HL-60 (cell line): ENCODE measurements around the gene TTC13.

Source experiments
- DNase-seq, 2 experiments: peaks; one replicate each; pipeline ENCODE4 v3.0.0-alpha.2; 2010 to 2020; ENCODE audit warnings: low read depth in 1 of 2, low spot score in 1 of 2
- H3K27ac ChIP-seq: fragments of 250-450 bp; sonication (Bioruptor Pico); replicated peaks from 2 replicates; pipeline ENCODE4 v1.5.1; 2020; ENCODE audit warnings: mild to moderate bottlenecking, moderate library complexity
- H3K27me3 ChIP-seq: fragments of 250-450 bp; sonication (Bioruptor Pico); 2 replicates; pipeline ENCODE4 v1.5.1; 2021; ENCODE audit warnings: mild to moderate bottlenecking, moderate library complexity; ENCODE audit not compliant: insufficient read depth, poor library complexity, severe bottlenecking
- H3K4me3 ChIP-seq: replicated peaks from 2 replicates; pipeline ENCODE4 v1.5.1; 2011; ENCODE audit warnings: mild to moderate bottlenecking, control low read depth, low read length; ENCODE audit not compliant: insufficient read depth
- GABPA ChIP-seq: IDR thresholded peaks from 2 replicates; pipeline ENCODE4 v1.6.1; 2012; ENCODE audit warnings: low read depth
- POLR2AphosphoS5 ChIP-seq: IDR thresholded peaks from 2 replicates; pipeline ENCODE4 v1.6.1; 2012; ENCODE audit warnings: low read depth
- SPI1 ChIP-seq: IDR thresholded peaks from 2 replicates; pipeline ENCODE4 v1.6.1; 2012; ENCODE audit warnings: low read depth, mild to moderate bottlenecking, borderline replicate concordance
- TF ChIP-seq, protein P1 (sequence below): IDR thresholded peaks from one replicate; pipeline ENCODE4 v1.5.1; 2011; ENCODE audit warnings: low read length, control low read depth, inconsistent platforms; ENCODE audit not compliant: insufficient read depth
- TF ChIP-seq, protein P2 (sequence below): IDR thresholded peaks from 2 replicates; pipeline ENCODE4 v1.6.1; 2012; ENCODE audit warnings: low read depth; ENCODE audit not compliant: insufficient replicate concordance

Gene TTC13

DNA sequence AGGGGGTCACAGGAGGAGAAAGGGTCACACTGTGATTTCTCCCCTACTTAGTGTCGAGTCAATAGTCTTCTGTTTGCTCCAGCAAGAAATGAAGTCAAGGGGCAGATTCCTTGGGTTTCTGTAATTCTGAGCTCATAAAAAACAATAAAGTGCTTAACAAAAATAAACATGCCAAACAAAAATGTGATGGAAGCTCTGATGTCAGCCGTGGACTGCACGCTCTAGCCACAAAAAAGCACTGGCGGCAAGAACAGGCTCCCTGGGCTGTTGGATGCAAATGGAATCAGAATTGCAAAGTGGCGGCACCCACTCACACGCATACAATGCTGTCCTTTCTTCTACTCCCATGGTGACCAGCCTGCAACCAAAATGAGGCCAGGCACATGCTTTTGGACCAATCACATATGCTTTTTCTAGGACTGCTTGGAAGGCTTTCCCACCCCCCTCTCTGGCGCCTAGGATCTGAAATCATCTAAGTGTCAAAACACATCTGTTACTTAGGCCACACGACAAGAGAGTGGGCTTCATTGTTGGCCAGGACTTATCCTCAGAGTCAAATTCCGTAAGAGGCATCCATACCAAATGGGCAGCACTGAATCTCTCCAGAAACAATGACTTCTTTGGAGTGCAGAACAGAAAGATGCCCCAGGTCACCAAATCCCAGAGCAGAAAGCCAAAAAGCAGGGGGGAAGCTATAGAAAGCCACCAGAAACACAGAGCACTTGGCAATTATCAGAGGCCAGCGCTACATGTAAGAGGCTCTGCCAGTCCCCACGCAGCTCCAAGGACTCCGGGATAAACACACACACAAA lies 119.5 kb downstream of the TTC13 start:
- Histone ChIP-seq H3K27ac (no peak overlapping the region), H3K4me3 (no peak overlapping the region), H3K27me3 (no peaks in the 10 kb centered on the region)
- TF ChIP-seq, protein P1, sequence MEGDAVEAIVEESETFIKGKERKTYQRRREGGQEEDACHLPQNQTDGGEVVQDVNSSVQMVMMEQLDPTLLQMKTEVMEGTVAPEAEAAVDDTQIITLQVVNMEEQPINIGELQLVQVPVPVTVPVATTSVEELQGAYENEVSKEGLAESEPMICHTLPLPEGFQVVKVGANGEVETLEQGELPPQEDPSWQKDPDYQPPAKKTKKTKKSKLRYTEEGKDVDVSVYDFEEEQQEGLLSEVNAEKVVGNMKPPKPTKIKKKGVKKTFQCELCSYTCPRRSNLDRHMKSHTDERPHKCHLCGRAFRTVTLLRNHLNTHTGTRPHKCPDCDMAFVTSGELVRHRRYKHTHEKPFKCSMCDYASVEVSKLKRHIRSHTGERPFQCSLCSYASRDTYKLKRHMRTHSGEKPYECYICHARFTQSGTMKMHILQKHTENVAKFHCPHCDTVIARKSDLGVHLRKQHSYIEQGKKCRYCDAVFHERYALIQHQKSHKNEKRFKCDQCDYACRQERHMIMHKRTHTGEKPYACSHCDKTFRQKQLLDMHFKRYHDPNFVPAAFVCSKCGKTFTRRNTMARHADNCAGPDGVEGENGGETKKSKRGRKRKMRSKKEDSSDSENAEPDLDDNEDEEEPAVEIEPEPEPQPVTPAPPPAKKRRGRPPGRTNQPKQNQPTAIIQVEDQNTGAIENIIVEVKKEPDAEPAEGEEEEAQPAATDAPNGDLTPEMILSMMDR: no peak
- no peak for TF ChIP-seq GABPA
- TF ChIP-seq POLR2AphosphoS5: no peak
- TF ChIP-seq SPI1: no peak
- TF ChIP-seq, protein P2, sequence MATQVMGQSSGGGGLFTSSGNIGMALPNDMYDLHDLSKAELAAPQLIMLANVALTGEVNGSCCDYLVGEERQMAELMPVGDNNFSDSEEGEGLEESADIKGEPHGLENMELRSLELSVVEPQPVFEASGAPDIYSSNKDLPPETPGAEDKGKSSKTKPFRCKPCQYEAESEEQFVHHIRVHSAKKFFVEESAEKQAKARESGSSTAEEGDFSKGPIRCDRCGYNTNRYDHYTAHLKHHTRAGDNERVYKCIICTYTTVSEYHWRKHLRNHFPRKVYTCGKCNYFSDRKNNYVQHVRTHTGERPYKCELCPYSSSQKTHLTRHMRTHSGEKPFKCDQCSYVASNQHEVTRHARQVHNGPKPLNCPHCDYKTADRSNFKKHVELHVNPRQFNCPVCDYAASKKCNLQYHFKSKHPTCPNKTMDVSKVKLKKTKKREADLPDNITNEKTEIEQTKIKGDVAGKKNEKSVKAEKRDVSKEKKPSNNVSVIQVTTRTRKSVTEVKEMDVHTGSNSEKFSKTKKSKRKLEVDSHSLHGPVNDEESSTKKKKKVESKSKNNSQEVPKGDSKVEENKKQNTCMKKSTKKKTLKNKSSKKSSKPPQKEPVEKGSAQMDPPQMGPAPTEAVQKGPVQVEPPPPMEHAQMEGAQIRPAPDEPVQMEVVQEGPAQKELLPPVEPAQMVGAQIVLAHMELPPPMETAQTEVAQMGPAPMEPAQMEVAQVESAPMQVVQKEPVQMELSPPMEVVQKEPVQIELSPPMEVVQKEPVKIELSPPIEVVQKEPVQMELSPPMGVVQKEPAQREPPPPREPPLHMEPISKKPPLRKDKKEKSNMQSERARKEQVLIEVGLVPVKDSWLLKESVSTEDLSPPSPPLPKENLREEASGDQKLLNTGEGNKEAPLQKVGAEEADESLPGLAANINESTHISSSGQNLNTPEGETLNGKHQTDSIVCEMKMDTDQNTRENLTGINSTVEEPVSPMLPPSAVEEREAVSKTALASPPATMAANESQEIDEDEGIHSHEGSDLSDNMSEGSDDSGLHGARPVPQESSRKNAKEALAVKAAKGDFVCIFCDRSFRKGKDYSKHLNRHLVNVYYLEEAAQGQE: no peak
- no peak for DNase-seq

DNA sequence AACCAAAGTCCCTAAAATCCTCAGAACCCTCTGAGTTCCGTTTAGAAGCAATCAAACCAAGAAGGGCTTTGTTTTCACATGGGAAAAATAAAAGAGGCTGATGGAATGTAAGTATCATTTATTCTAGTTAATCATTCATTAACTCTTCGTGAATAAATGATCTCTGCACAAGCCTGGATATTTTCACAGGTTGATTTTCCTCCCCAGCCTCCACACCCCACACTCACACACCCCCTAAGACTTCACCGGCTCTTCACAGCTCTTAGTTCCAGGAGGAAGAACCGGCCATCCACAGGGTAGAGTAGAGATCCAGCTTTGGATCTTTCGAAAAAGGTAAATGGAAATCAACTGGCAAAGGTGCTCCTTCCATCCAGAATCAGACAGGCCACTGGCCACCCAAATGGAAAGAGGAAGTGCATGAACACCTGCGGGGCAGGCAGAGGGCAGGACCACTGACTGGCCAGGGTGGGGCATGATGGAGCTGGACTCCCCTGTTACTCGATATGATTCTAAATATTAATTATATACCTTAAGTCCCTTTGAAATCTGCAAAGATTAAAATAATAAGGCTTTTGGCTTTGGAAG lies 120.3 kb downstream of the TTC13 start:
- Histone ChIP-seq H3K4me3 (no peak overlapping the region), H3K27ac (no peak overlapping the region), H3K27me3 (no peaks in the 10 kb centered on the region)
- no peak for DNase-seq
- TF ChIP-seq SPI1 (0 out of 2 replicates have a peak, but pooled peaks have one; percentile 14), POLR2AphosphoS5 (no peak)
- TF ChIP-seq, protein P1: no peak

GRCh38 chr1:230857822-230858221 lies 120.8 kb downstream of the TTC13 start:
- no peak overlapping the region for H3K27ac ChIP-seq
- no peaks in the 10 kb centered on the region for H3K27me3 ChIP-seq
- TF ChIP-seq, protein P2: no peak
- TF ChIP-seq GABPA (no peak), POLR2AphosphoS5 (no peak), SPI1 (no peak)
- TF ChIP-seq, protein P1: no peak
- no peak overlapping the region for H3K4me3 ChIP-seq
- DNase-seq: no peak
